22Rv1 (cell line): ENCODE measurements around the gene ABHD12.

ENCODE experiments used
- H3K27ac ChIP-seq: fragments of 450-650 bp; 2 replicates; pipeline ENCODE4 v1.5.1; 2017
- ZFX ChIP-seq: fragments of 450-650 bp; IDR thresholded peaks from 2 replicates; pipeline ENCODE4 v1.6.1; 2017; ENCODE audit warnings: antibody characterized with exemption, borderline replicate concordance
- TF ChIP-seq, protein P1 (sequence below): fragments of 450-650 bp; IDR thresholded peaks from 2 replicates; pipeline ENCODE4 v1.5.1; 2017; ENCODE audit warnings: mild to moderate bottlenecking

ABHD12 gene

DNA sequence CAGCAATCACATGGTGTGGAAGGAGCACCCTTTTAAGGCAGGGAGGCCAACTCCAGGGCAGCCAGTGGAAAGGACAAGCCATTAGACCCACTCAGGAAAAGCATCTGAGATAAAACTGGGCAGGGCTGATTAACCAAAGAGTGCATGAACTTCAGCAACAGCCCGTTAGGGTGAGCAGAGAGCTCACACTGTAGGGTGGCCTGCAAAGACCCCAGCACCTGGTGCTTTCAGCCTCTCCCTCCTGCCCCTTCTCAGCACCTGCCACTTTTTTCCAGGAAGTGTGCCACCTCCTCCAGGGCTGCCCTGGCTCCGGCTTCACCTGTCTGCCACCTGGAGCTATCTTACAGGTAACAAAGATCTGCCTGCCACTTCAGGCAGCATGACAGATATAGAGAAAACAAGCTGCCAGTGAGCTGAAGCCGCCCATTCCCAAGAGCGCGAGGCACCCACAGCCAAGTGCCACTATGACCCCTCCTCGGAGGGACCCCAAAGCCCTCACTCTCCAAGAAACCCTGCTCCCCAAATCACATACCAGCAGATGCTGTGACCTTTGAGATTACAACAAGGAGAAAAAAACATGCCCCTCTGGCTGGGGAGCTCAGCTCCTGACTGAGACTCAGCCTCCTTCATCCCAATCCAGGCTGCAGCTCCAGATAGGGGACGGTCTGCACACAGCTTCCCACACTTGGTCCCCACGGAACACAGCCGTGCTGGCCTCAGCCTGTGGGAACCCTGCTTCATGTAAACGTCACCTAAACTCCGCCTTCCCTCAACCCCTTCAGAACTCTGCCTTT is 71.2 kb downstream of the ABHD12 start:
- TF ChIP-seq ZFX, result no peak
- TF ChIP-seq, protein P1, sequence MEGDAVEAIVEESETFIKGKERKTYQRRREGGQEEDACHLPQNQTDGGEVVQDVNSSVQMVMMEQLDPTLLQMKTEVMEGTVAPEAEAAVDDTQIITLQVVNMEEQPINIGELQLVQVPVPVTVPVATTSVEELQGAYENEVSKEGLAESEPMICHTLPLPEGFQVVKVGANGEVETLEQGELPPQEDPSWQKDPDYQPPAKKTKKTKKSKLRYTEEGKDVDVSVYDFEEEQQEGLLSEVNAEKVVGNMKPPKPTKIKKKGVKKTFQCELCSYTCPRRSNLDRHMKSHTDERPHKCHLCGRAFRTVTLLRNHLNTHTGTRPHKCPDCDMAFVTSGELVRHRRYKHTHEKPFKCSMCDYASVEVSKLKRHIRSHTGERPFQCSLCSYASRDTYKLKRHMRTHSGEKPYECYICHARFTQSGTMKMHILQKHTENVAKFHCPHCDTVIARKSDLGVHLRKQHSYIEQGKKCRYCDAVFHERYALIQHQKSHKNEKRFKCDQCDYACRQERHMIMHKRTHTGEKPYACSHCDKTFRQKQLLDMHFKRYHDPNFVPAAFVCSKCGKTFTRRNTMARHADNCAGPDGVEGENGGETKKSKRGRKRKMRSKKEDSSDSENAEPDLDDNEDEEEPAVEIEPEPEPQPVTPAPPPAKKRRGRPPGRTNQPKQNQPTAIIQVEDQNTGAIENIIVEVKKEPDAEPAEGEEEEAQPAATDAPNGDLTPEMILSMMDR, result no peak
- no peak overlapping the region for H3K27ac ChIP-seq

DNA sequence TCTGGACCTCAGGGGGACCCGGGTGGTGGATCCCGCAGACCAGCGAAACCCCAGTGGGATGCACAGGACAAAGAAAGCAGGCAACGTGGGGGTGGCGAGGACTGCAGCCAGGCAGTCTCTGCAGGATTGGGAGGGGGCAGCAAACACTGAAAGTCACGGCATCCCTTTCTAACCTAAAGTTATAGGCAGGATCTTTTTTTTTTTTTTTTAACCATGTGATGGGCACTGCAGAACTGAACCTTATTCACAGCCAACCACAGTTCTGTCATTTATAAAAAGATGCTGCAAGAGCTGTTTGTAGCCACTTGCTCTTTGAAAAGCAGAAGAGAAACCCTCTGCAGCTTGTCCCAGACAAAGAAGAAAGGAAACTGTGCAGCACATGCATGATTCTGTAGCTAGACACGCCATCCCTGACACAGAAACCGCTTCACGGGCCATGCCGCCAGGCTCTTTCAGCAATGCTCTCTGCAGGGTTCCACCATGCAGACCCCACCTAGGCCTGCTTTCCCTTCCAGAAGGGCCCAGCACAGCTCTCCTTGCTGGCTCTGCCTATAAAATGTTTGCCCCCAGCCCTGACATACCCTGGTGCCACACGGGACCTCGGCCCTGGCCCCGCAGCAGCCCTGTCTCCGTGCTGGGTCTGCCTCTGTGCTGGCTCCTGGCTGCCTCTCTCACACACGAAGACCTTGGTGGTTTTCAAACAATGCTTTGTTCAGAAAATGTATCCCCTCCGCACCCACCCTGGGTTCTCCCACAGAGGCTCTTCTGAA is 72.0 kb downstream of the ABHD12 start:
- TF ChIP-seq, protein P1, result no peak
- no peak for TF ChIP-seq ZFX
- no peak overlapping the region for H3K27ac ChIP-seq

DNA sequence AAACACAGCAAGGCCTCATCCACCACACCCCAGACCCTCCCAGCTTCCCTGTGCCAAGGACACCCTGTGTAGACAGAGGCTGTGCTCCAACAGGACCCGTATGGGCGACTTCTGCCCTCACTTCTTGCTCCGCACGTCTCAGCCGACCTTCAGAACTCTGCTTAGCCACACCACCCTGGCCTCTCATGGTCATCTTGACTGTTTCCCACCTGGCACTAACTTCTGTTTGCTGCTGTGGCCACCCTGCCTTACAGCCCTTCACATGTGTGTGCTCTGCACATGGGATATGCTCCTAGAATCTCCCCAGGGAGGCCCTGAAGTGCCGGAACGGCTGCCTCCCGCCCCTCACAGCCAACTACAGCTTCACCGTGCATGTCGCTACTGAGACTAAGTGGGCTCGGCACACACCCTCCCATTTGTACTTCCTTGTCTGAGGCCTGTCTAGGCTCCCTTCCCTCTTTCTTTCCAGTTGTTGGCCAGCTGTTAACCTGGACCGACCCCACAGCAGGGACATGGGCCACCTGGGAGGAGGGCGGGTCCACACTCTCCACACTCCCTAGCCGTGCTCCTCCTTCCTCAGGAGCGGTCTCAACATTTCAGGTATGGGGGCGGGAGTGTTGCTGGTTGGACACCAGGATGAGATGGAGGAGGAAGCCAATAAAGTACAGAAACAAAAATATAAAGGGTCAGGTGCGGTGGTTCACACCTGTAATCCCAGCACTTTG is 73.1 kb downstream of the ABHD12 start:
- no peak overlapping the region for H3K27ac ChIP-seq
- TF ChIP-seq, protein P1, result no peak
- no peak for TF ChIP-seq ZFX

DNA sequence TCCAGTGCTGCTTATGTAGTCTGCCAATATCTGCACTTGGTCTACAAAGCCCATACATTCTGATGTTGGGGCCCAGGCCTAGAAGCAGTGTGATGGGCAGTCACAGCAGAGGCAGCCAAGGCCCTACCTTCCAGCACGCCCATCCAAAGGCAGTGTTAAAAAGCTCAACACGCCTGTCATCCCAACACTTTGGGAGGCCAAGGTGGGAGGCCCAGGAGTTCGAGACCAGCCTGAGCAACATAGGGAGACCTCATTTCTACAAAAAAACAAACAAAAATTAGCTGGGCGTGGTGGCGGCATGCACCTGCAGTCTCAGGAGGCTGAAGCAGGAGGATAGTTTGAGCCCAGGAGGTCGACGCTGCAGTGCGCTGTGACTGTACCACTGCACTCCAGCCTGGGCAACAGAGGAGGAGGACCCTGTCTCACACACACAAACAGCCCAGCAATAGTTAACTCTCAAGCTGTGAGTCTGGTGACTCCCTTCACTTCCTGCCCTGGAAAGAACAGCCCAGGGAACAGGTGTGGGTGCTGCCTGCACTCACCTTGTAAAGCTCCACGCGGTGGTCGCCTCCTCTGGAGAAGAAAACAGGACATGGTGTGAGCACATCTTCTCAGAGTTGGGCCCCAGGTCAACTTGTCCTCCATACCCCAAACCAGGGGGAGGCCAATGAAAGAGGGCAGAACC is 74.0 kb downstream of the ABHD12 start:
- TF ChIP-seq ZFX, result no peak
- TF ChIP-seq, protein P1, result no peak
- no peak overlapping the region for H3K27ac ChIP-seq

- TF ChIP-seq, protein P1, result no peak
- no peak for TF ChIP-seq ZFX
- no peak overlapping the region for H3K27ac ChIP-seq
Observed at GRCh38 chr20:25315418-25316210, 75.0 kb downstream of the ABHD12 start.
